ENCODE results near the gene CIB4. TPM values are rescaled to one million over a fixed set of nuclear protein-coding genes. Genes with fewer than 3 reads are reported as not detected.

CIB4 gene
- total RNA-seq, 1 donor from 2014 or later = not detected

Other genes with a start within 250 kb of the CIB4 start
- gene DRC1, start 239.4 kb downstream of the CIB4 start, total RNA-seq = 0.38 TPM in 1 of 2 replicates, not detected in the other
- not detected in 2 replicates for gene OTOF, start 163.2 kb downstream of the CIB4 start, total RNA-seq
- not detected in 2 replicates for gene KCNK3, start 51.4 kb upstream of the CIB4 start, total RNA-seq
- gene SLC35F6, start 122.9 kb upstream of the CIB4 start, total RNA-seq = 29.2 and 37.1 TPM in 2 replicates
- gene CENPA, start 144.7 kb upstream of the CIB4 start, total RNA-seq = 0.26 TPM in 1 of 2 replicates, not detected in the other
- not detected in 2 replicates for gene DPYSL5, start 206.8 kb upstream of the CIB4 start, total RNA-seq

Measured in bronchial epithelial cell (primary cell).